Measurements from ENCODE around the gene RTTN.

Gene RTTN

GRCh38 chr18:69969491-69969890 is 236.0 kb downstream of the RTTN start:
- no peak for DNase-seq

GRCh38 chr18:69968039-69968438 is 237.4 kb downstream of the RTTN start:
- no peak for DNase-seq

- DNase-seq: no peak
Observed at GRCh38 chr18:69963196-69963595, 242.3 kb downstream of the RTTN start.

GRCh38 chr18:69961718-69962117 is 243.8 kb downstream of the RTTN start:
- DNase-seq: no peak

- peak; percentile 49 to 61 for DNase-seq
Observed at GRCh38 chr18:69958422-69958821, 247.1 kb downstream of the RTTN start.

GRCh38 chr18:69957747-69958146 is 247.7 kb downstream of the RTTN start:
- DNase-seq: no peak

- DNase-seq: peak in 1 of 2 donors; percentile 36
Observed at GRCh38 chr18:69956665-69957620, 248.5 kb downstream of the RTTN start.

- no peak for DNase-seq
Observed at GRCh38 chr18:69956057-69956456, 249.4 kb downstream of the RTTN start.

- DNase-seq: no peak
Observed at GRCh38 chr18:69954719-69955480, 250.6 kb downstream of the RTTN start.

GRCh38 chr18:69953191-69953590 is 252.3 kb downstream of the RTTN start:
- no peak for DNase-seq
